Measurements from ENCODE around the gene HOXB9.

The HOXB9 gene

GRCh38 chr17:48579760-48580554, 46.2 kb downstream of the HOXB9 start:
- H3K4me3 ChIP-seq (replicated peaks; ENCODE audit: insufficient read depth, low read length), result no peak overlapping the region
- TF ChIP-seq CTCF (IDR thresholded peaks at IDR 0.05; ENCODE audit: insufficient read depth, low read length) (no peak), SPI1 (IDR thresholded peaks at IDR 0.05; ENCODE audit: borderline replicate concordance, low read depth) (no peak)
- peaks cover 89% of the 10 kb centered on the region for H3K27me3 ChIP-seq (ENCODE audit: insufficient read depth, poor library complexity, severe bottlenecking)
- H3K27ac ChIP-seq (replicated peaks), result no peak overlapping the region
- no peak for DNase-seq (ENCODE audit: low read depth in 1 of 2, low spot score in 1 of 2)

DNA sequence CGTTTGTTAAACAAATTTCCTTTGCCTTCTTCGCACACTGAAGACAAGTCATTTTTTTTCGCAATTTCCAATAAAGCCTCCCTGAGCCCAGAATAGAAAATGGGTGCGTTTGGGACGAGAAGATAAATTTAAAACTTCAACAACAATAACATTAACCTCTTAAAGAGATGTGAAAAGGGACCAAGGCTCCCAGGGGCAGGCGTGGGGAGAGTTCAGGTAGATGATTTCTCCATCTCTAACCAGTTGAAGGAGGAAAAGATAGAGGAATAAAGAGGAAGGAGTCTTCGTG, 46.7 kb downstream of the HOXB9 start:
- TF ChIP-seq POLR2AphosphoS5 (IDR thresholded peaks at IDR 0.05; ENCODE audit: low read depth) (no peak), GABPA (IDR thresholded peaks at IDR 0.05; ENCODE audit: low read depth) (no peak), REST (IDR thresholded peaks at IDR 0.05; ENCODE audit: insufficient replicate concordance, low read depth) (no peak), SPI1 (IDR thresholded peaks at IDR 0.05; ENCODE audit: borderline replicate concordance, low read depth) (no peak), CTCF (IDR thresholded peaks at IDR 0.05; ENCODE audit: insufficient read depth, low read length) (no peak)
- no peak for DNase-seq (ENCODE audit: low read depth in 1 of 2, low spot score in 1 of 2)
- Histone ChIP-seq H3K27ac (replicated peaks) (no peak overlapping the region), H3K4me3 (replicated peaks; ENCODE audit: insufficient read depth, low read length) (no peak overlapping the region), H3K27me3 (ENCODE audit: insufficient read depth, poor library complexity, severe bottlenecking) (peaks cover 91% of the 10 kb centered on the region)

DNA sequence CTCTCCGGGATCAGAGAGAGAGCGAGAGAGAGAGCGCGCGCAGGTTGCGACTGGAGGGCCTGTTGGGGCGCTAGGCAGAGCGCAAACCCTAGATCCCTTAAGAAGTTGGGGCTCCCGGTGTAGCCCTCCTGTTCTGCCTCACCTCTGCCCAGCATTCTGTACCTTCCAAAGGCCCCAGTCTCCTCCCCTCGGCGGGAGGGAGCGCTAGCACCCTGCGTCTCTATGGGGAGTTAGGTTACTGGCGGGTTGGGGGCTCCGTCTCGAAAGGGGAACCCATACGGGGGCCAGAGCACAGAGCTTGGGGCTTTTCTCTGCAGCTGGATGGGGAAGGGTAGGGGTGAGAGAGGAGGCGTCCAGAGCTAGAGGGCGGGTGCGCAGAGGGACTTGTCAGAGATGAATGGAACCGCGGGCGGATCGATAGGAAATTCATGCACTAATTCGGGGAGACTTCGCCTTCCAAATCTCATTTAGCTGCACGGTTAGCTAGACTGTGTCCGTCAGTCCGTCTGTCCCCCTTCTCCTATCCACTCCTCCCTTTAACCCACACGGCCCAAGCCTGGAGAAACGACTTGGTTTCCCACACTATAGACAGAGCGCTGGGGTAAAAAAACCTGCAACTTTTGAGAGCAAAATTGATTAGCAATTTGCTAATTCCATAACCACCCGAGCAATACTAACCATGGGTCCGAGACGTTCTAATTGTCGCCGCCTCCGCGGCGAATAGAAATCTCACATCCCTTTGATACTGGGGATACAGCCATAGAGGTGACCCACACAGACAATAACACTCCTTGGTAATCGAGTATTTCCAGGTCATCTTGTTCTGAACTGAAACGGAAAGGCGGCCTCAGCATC, 47.3 kb downstream of the HOXB9 start:
- Histone ChIP-seq H3K4me3 (replicated peaks; ENCODE audit: insufficient read depth, low read length) (no peak overlapping the region), H3K27me3 (ENCODE audit: insufficient read depth, poor library complexity, severe bottlenecking) (peaks cover 91% of the 10 kb centered on the region), H3K27ac (replicated peaks) (no peak overlapping the region)
- DNase-seq (ENCODE audit: low read depth in 1 of 2, low spot score in 1 of 2), result no peak
- TF ChIP-seq POLR2AphosphoS5 (IDR thresholded peaks at IDR 0.05; ENCODE audit: low read depth) (no peak), SPI1 (IDR thresholded peaks at IDR 0.05; ENCODE audit: borderline replicate concordance, low read depth) (no peak), GABPA (IDR thresholded peaks at IDR 0.05; ENCODE audit: low read depth) (no peak), REST (IDR thresholded peaks at IDR 0.05; ENCODE audit: insufficient replicate concordance, low read depth) (no peak)

DNA sequence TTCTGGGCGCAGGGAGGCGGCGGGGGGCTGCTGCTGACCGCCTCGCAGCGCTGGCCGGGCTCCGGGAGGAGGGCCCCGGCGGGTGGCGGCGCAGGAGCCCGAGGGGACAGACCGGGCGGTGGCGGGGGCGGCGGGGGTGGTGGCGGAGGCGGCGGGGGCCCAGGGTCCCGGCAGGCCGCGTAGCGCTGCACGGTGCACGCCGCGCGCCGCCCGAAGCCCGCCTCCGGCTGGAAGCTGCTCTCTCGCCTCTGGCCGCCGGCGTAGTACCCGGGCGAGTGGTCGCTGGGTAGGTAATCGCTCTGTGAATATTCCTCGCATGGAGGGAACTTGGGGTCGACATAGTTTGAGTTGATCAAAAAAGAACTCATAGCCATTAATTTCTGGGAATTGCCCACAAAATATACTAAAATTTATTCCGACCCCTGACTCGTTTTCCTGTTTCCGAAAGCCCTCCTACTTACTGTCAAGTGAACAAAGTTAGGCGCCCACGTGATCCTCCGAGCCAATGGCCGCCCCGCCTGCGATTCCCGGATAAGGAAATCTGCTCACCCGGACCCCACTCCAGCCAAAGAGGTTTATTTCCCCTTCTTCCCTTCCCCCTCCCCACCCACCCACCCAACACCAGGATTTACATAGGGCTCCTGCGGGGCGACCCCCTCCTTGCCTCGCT, 48.1 kb downstream of the HOXB9 start, which contains the start of gene HOXB4:
Gene HOXB4, minus strand, starts transcription at position 405 of the 670 bp plus-strand sequence. Its CDS starts 31 bp downstream, at position 374.
- Histone ChIP-seq H3K27me3 (ENCODE audit: insufficient read depth, poor library complexity, severe bottlenecking) (peaks cover 89% of the 10 kb centered on the region), H3K27ac (replicated peaks) (no peak within 1 kb of the TSS), H3K4me3 (replicated peaks; ENCODE audit: insufficient read depth, low read length) (no peak within 1 kb of the TSS)
- no peak for TF ChIP-seq SPI1 (IDR thresholded peaks at IDR 0.05; ENCODE audit: borderline replicate concordance, low read depth)
- no peak for TF ChIP-seq CTCF (IDR thresholded peaks at IDR 0.05; ENCODE audit: insufficient read depth, low read length)
- no peak for TF ChIP-seq POLR2AphosphoS5 (IDR thresholded peaks at IDR 0.05; ENCODE audit: low read depth)
- TF ChIP-seq GABPA (IDR thresholded peaks at IDR 0.05; ENCODE audit: low read depth), result no peak
- no peak for TF ChIP-seq REST (IDR thresholded peaks at IDR 0.05; ENCODE audit: insufficient replicate concordance, low read depth)
- no peak for DNase-seq (ENCODE audit: low read depth in 1 of 2, low spot score in 1 of 2)
